DOHH2 (cell line): ENCODE data around the gene ITGAE.

ENCODE experiments used
- EZH2phosphoT487 ChIP-seq: fragments of 200-600 bp; sonication (generic); IDR thresholded peaks from 2 replicates; pipeline ENCODE4 v1.6.1; 2017; ENCODE audit warnings: borderline replicate concordance, mild to moderate bottlenecking, antibody characterized with exemption, low read length, moderate library complexity, mixed read lengths
- TF ChIP-seq, protein P1 (sequence below): fragments of 200-600 bp; sonication (generic); IDR thresholded peaks from one replicate; pipeline ENCODE4 v1.5.1; 2014; ENCODE audit warnings: antibody characterized with exemption, mild to moderate bottlenecking, low read depth, low read length; ENCODE audit not compliant: poor library complexity, severe bottlenecking

GRCh38 chr17:3675886-3676285 lies 125.1 kb downstream of the ITGAE start:
- TF ChIP-seq, protein P1, sequence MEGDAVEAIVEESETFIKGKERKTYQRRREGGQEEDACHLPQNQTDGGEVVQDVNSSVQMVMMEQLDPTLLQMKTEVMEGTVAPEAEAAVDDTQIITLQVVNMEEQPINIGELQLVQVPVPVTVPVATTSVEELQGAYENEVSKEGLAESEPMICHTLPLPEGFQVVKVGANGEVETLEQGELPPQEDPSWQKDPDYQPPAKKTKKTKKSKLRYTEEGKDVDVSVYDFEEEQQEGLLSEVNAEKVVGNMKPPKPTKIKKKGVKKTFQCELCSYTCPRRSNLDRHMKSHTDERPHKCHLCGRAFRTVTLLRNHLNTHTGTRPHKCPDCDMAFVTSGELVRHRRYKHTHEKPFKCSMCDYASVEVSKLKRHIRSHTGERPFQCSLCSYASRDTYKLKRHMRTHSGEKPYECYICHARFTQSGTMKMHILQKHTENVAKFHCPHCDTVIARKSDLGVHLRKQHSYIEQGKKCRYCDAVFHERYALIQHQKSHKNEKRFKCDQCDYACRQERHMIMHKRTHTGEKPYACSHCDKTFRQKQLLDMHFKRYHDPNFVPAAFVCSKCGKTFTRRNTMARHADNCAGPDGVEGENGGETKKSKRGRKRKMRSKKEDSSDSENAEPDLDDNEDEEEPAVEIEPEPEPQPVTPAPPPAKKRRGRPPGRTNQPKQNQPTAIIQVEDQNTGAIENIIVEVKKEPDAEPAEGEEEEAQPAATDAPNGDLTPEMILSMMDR, result no peak
- TF ChIP-seq EZH2phosphoT487, result no peak
